ENCODE data around the gene ITGAL.
"Not testable (repeated sequence)": the region's sequence is repeated elsewhere in the genome, so short reads cannot be mapped to it uniquely, and the experiment has no call there.

ITGAL gene

GRCh38 chr16:30457743-30458560 lies 14.6 kb upstream of the ITGAL start:
- no peak for DNase-seq (ENCODE audit: low read depth, low spot score)

- DNase-seq (ENCODE audit: low read depth, low spot score): no peak
These were observed 13.8 kb upstream of the ITGAL start for GRCh38 chr16:30458561-30459394.

DNA sequence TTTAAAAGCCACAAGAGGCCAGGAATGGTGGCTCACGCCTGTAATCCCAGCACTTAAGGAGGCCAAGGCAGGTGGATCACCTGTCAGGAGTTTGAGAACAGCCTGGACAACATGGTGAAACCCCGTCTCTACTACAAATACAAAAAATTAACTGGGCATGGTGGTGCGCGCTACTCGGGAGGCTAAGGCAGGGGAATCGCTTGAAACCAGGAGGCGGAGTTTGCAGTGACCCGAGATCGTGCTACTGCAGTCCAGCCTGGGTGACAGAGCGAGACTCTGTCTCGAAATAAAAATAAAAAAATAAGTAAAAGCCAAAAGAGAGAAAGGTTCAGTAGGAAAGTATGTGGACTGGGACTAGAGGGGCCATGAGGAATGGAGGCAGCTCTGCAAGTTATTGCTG lies 13.1 kb upstream of the ITGAL start:
- no peak for DNase-seq (ENCODE audit: low read depth, low spot score)

- not testable (repeated sequence) for DNase-seq (ENCODE audit: low read depth, low spot score)
These were observed 11.1 kb upstream of the ITGAL start for GRCh38 chr16:30461426-30461825.

- DNase-seq (ENCODE audit: low read depth, low spot score): no peak
These were observed 8.5 kb upstream of the ITGAL start for GRCh38 chr16:30464078-30464477.

DNA sequence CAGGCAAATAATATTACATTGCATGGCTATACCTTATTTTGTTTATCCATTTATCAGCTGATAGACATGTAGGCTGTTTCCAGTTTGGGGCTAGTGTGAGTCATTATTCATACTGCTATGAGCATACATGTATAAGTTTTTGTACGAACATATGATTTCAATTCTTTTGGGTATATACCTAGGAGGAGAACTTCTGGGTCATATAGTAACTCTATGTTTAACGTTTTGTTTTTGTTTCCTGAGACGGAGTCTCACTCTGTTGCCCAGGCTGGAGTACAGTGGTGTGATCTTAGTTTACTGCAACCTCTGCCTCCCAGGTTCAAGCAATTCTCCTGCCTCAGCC lies 2.4 kb upstream of the ITGAL start:
- DNase-seq (ENCODE audit: low read depth, low spot score): no peak

GRCh38 chr16:30470632-30470995 lies 1.9 kb upstream of the ITGAL start:
- no peak for DNase-seq (ENCODE audit: low read depth, low spot score)

DNA sequence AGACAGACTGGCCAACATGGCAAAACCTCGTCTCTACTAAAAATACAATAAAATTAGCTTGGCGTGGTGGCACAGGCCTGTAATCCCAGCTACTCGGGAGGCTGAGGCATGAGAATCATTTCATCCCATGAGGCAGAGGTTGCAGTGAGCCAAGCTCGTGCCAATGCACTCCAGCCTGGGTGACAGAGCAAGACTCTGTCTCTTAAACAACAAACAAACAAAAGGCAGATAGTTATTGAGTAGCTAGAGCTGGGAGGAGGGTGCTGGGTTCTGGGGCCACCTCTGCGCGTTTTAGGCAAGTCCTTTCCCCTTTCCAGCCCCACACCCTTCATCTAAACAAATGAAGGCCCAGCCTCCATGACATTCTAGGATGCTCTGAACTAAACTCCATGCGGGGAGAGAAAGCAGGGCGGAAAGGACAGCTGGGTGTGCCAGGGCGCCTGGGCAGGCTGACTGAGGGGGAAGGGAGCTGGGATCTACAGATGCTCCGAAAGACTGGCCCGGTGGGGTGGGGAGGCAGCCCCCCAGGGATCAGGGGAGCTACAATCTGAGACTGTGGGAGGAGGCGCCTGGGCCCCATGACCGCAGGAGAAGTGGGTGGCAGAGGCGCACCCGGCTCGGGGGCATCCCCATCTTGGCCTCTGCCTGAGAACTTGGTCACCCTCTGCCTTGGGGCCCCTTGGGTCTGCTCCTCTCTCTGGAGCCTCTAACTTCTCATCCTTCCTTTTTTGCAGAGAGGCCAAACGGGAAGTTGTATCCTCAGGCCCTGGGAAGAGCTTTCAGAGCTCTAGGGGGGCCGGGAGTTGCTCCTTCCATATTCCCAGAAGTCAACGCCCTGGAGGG lies 910 bp downstream of the ITGAL start:
- DNase-seq (ENCODE audit: low read depth, low spot score): no peak

DNA sequence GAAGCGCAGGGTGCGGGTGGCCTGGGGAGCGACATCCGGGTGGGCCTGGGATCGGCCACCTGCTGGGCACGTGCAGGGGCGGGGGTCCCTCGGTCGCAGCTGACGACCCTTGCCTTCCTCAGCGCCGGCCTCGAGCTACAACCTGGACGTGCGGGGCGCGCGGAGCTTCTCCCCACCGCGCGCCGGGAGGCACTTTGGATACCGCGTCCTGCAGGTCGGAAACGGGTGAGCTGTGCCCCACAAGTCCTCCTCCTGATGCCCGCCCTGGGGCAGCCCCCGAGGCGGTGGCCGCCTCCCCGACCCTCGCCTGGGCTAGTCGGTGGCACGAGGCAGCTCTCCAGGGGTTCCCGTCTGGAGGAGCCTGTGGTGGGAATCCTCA lies 1.5 kb downstream of the ITGAL start:
- no peak for DNase-seq (ENCODE audit: low read depth, low spot score)

GRCh38 chr16:30474684-30475083 lies 2.1 kb downstream of the ITGAL start:
- DNase-seq (ENCODE audit: low read depth, low spot score): no peak

- DNase-seq (ENCODE audit: low read depth, low spot score): no peak
These were observed 4.4 kb downstream of the ITGAL start for GRCh38 chr16:30476991-30477390.

DNA sequence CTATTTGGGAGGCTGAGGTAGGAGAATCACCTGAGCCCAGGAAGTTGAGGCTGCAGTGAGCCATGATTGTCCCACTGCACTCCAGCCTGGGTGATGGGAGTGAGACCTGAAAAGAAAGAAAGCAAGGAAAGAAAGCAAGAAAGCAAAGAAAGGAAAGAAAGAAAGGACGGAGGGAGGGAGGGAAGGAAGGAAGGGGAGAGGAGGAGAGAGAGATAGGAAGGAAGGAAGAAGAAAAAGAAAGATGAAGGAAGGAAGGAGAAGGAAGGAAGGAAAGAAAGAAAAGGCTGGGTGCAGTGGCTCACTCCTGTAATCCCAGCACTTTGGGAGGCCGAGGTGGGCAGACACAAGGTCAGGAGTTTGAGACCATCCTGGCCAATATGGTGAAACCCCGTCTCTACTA lies 5.2 kb downstream of the ITGAL start:
- DNase-seq (ENCODE audit: low read depth, low spot score): not testable (repeated sequence)

- no peak for DNase-seq (ENCODE audit: low read depth, low spot score)
These were observed 6.4 kb downstream of the ITGAL start for GRCh38 chr16:30478766-30479478.

DNA sequence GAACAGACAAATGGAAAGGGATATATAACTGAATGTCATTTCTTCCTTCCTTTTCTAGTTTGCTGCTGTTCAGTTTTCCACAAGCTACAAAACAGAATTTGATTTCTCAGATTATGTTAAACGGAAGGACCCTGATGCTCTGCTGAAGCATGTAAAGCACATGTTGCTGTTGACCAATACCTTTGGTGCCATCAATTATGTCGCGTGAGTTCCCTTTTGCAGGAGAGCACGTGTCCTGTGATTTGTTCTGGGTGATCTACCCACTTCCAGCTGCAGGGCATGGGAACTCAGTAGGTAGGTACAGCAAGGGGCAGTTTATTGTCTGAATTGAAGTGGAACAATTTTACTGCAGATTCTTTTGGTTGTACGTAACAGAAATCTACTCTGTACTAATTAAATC lies 8.8 kb downstream of the ITGAL start:
- DNase-seq (ENCODE audit: low read depth, low spot score): no peak

DNA sequence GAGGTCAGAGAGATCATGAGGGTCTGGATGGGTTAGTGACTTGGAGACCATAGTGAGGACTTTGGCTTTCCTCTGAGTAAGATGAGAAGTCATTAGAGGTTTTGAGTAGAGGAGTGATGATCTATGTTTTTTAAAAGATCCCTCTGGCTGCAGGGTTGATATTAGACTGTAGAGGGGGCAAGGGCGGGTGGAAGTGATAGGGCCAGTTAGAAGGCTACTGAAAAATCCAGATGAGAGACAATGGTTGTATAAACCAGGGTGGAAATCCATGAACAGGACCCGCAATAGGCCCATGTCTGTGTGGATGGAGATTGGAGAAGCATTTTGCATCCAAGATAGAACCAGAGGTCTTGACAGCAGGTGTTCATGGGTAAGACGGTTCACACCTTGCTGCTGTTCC lies 9.8 kb downstream of the ITGAL start:
- DNase-seq (ENCODE audit: low read depth, low spot score): no peak

DNA sequence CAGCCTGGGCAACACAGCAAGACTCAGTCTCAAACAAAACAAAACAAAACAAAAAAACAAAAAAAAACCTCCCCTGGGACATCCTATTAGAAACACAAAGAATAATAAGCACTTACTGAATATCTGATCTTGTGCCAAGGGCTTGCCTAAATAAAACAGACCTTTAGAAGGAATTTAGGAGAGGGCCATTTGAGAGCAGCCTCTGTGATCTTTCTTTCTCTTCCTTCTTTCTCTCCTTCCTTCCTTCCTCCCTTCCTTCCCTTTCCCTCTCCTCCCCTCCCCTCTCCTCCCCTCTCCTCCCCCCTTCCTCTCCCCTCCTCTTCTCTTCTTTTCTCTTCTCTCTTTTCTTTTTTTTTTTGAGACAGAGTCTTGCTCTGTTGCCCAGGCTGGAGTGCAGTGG lies 12.3 kb downstream of the ITGAL start:
- DNase-seq (ENCODE audit: low read depth, low spot score): no peak

DNA sequence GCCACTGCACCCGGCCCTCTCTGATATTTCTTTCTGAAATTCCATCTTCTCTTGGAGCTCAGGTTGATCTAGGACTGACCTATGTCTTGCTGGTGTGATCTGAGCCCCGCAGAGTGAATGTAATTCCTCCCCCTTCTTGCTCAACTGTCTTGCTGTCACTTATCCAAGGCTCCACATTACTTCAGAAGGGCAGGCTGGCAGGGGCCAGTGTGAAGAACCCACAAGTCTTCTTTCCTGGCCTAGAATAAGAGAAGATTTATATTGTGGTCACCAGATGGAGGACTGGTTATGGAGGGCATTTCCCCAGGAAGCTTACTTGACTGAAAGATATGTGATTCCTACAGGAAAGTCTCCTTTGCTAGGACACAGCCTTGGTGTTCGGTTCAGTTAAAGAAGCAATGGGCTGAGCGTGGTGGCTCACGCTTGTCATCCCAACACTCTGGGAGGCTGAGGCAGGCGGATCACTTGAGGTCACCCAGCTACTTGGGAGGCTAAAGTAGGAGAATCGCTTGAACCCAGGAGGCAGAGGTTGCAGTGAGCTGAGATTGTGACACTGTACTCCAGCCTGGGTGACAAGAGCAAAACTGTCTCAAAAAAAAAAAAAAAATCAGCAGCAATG lies 13.4 kb downstream of the ITGAL start:
- DNase-seq (ENCODE audit: low read depth, low spot score): no peak

- DNase-seq (ENCODE audit: low read depth, low spot score): no peak
These were observed 16.4 kb downstream of the ITGAL start for GRCh38 chr16:30488764-30489605.

DNA sequence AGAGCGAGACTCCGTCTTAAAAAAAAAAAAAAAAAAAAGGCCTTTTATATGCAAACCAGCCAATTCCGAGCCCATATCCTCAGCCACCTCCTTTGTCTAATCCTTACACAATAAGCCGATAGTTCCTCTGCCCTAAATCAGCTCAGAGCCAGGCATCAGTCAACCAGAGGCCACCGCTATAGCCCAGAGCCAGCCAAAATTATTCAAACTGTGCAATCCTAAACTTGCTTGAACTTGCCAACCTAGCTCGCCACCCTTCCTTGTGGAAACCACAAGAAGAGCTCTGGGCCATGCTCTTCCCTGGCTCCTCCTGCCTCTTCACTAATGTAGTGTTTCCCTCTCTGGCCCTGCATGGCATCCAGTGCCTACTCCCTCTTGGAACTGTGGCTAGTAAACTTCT lies 17.7 kb downstream of the ITGAL start:
- no peak for DNase-seq (ENCODE audit: low read depth, low spot score)

DNA sequence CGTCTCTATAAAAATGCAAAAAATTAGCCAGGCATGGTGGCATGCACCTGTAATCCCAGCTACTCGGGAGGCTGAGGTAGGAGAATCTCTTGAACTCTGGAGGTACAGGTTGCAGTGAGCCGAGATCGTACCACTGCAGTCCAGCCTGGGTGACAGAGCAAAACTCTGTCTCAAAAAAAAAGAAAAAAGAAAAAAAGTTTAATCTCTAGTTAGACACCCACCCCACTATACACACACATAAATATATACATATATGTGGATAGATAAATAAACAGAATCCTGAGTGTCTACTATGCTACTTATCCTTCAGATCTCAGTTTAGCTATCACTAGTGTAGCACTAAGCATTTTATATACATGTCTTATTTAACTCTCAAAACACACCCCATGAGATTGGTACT lies 18.7 kb downstream of the ITGAL start:
- DNase-seq (ENCODE audit: low read depth, low spot score): no peak

Data from brain pericyte (primary cell).